ENCODE data around the gene SLU7.

SLU7 gene

DNA sequence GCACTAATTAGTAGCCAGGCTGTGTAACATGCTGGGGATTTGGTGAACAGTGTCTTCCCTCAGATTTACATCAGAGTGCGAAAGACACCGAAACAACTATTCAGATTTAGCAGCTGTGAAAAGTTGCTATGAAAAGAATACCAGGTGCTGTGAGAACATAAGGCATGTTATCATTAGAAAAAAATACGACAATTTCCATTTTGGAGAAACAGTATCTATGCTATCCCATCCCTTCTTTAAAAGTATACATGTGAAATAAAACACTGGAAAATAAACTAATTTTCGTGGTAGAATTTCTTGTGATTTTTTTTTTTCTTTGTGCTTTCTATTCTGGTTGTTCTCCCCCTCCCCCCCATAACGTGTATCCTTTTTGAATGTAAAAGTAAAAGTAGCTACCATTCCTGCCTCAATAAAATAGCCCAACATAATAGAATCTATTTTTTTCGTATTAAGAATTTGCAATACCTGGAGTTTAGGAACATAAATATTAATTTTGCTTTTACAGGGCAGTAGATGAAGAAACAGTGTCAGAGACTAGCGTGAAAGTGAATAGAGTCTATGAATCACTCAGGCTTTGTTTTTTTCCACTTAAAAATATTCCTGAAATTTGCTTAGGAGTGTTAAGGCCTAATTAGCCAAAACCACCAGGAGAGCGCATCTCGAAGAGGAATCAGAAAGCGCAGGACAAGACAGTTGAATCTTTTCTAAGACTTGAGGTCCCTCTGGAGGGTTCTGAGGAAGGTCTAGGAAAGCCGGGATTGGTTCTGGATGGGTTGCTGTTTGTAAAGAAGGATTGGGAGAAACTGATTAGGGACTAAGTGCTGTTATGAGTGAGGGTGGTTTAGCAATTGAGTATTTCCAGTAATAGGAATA, 813 bp upstream of the SLU7 start:
- DNase-seq (ENCODE audit: low read depth in 2 of 2) = no peak

DNA sequence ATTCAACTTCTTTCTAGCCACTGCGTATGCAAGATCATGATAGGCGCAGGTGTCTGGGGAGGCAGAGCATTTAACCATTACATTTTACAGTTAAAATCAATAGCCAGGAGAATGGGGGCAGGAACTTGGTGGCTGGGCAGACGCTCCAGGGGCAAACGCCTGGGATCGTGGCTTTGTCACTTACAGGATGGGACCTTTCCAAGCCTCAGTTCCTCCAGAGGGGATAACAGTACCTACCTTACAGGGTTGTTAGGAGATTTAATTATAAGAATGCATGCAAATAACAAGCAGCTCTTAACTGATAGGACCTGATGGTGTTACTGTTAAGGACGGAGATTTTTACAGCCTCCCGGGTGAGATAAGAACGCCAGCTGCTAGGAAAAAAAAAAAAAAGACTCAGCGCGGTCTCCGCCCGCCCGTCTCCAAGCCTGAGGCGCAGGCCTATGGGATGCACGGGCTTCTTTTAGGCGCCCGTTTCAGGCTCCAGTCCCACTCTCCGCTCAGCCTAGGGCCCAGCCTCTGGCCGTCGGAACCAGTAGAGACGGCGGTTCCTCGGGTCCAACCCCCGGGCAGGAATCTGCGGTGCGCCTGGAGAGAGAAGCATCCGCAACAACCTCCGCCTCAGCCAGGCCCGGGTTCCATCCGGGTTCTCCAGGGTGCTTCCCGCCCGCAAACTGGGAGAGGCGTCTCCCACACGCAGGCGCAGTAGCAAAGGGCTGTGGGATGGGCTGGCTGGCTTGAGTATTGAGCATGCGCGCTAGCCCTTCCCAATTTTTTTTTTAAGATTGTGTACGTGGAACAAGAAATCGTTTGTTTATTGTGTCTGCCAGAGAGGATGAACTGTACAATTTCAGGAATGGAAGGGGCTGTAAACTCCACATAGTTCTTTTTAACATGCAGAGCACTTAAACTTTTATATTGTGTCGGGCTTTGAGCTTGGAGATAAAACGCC, 19.2 kb downstream of the SLU7 start, which contains the start of gene FAM200C:
Gene FAM200C (minus strand): TSS at position 653 of the 952 bp plus-strand sequence. CDS start 4,564 bp downstream, outside the sequence.
- peak; percentile 88 to 89 for DNase-seq (ENCODE audit: low read depth in 2 of 2)

DNA sequence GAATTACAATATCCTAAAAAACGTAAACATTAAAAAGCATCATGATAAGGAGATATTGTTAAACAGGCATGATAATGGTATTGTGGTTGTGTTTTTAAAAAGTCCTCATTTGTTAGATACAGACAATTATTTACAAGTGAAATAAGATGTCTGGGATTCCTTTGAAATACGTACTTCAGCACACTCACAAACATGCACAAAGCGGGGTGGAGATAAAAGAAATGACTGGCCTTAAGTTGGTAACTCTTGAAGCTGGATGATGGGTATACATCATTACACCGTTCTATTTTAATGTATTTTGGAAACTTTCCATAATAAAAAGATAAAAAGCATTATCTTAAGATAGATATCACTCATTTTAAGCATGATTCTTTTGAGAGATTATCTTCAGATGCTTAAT, 20.1 kb downstream of the SLU7 start:
- no peak for DNase-seq (ENCODE audit: low read depth in 2 of 2)

- no peak for DNase-seq (ENCODE audit: low read depth in 2 of 2)
Measured at GRCh38 chr5:160397492-160397891, 21.4 kb downstream of the SLU7 start.

DNA sequence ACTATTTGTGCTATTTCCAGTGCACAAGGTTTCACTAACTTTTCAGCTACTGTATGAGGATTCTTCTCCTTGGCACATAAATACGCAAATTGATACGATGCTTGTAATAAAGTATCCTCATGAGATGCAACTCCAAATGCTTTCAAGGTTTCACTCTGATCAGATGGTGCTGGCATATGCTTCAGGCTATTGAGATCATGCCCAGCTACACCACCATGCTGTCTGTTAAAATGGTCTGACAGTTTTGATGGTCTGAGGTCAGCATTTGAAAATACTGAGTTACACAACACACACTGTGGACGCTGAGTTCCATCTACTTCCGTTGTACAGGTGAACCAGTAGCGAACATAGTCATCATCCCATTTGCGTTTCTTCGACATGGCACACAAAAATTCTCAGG, 23.8 kb downstream of the SLU7 start:
- no peak for DNase-seq (ENCODE audit: low read depth in 2 of 2)

GRCh38 chr5:160390787-160391696, 27.8 kb downstream of the SLU7 start:
- no peak for DNase-seq (ENCODE audit: low read depth in 2 of 2)

DNA sequence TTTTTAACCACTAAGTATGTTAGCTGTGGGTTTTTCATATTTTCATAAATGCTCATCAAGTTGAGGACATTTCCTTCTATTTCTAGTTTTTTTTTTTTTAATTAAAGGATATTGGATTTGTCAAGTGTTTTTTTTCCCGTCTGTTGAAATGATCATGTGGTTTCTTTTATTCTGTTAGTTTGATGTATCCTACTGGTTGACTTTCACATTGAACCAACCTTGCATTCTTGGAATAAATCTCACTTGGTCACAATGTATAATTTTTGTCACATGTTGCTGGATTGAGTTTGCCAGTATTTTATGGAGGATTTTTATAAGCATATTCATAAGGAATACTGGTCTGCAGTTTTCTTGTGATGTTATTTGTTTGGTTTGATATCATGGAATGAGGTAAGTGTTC, 31.4 kb downstream of the SLU7 start:
- no peak for DNase-seq (ENCODE audit: low read depth in 2 of 2)

DNA sequence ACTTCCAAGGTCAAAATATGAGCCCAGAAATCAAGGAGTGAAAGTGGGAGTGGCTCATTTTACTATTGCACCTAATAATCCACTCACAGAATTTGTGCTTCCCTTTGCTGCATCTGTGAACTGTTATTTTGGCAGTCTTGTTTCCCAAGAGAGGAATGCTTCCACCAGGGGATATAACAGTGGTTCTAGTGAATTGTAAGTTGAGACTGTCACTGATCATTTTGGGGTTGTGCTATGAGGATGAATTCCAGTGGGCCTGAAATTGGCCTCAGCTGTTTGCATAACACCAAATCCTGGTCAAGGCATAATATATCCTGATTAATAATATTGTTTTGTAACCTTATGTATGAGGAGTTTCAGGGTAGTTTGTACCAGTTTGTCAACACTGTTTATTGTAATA, 33.4 kb downstream of the SLU7 start:
- no peak for DNase-seq (ENCODE audit: low read depth in 2 of 2)

DNA sequence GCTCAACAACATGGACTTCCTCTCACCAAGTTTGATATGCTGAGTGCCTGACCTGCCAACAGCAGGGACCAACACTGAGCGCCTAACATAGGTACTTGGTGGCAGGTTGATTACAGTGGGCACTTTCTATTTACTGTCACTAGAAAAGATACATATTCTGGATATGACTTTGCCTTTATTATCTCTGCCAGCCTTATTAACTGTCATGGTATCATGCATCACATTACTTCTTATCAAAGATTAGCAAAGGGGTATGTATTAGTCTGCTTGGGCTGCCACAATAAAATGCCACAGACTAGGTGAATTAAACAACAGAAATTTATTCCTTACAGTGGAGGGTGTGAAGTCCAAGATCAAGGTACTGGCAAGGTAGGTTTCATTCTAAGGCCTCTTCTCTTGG, 34.2 kb downstream of the SLU7 start:
- no peak for DNase-seq (ENCODE audit: low read depth in 2 of 2)

DNA sequence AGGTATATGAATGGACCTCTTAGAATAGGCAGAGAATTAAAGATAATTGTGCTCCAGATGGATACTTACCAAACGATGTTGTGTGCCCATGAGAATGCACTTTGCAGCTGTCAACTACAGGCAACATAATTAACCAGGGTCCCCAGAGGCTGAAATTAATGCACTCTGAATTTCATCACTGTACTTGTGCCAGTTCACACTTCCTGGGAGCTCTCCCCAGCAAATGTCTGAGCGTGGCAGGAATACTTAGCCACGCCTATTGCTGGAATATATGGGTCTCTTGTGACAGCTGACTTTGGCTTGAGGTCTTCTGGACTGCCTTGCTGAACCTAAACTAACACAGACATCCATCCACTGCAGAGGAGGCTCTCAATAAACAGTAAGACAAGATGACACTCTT, 36.5 kb downstream of the SLU7 start:
- DNase-seq (ENCODE audit: low read depth in 2 of 2) = no peak

GRCh38 chr5:160380041-160380440, 38.8 kb downstream of the SLU7 start:
- DNase-seq (ENCODE audit: low read depth in 2 of 2) = no peak

DNA sequence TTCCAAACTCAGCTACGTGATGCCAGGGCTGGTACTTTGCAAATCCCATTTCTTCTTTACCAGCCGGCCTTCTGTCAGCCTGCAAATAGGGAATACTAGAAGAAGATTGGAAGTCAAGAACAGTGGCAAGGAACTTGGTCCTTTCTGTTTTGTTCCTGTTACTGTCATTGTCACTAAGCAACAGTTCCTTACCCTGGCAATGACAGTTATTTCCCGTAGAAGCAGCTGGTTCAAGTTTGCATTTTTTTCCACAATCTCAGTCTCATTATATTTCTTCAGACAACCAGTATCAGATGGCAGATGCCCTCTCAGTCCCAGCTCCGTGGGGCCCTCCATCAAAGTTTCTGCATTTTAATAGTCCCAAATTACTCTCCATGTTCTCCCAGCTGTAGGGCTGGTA, 39.4 kb downstream of the SLU7 start:
- DNase-seq (ENCODE audit: low read depth in 2 of 2) = no peak

DNA sequence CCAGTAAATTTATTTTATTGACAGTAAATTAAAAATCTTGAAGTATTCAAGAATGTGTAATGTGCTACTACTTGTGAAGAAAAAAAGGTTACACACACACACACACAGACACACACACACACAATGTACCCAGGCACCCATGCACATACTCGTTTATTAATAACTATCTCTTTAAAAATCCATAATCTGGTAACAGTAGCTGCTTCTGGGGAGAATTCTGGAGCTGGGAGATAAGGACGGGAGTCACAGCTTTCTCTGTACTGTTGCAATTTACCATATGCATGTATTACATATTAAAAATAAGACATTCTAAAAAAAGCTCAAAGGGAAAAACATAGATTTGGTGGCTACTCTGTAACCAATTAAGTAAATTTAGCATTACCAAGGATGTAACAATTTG, 40.6 kb downstream of the SLU7 start:
- no peak for DNase-seq (ENCODE audit: low read depth in 2 of 2)

DNA sequence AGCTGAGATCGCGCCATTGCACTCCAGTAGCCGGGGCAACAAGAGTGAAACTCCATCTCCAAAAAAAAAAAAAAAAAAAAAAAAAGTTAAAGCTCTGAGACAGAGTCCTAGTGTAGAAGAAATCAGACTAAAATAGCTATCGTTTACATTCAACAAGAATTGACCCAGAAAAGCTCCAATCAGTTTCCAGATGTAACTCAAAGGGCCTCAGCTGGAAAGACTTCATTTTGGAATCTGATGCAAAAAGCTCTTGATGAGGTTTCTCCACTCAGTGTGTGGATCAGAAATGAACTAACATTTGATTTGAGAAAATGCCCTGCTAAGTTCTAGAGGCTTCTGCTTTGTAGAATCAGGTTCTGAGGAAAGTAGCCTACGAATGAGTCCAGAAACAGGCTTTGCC, 41.2 kb downstream of the SLU7 start:
- DNase-seq (ENCODE audit: low read depth in 2 of 2) = no peak

GRCh38 chr5:160376416-160376815, 42.5 kb downstream of the SLU7 start:
- no peak for DNase-seq (ENCODE audit: low read depth in 2 of 2)

- DNase-seq (ENCODE audit: low read depth in 2 of 2) = no peak
Measured at GRCh38 chr5:160375701-160376100, 43.2 kb downstream of the SLU7 start.

DNA sequence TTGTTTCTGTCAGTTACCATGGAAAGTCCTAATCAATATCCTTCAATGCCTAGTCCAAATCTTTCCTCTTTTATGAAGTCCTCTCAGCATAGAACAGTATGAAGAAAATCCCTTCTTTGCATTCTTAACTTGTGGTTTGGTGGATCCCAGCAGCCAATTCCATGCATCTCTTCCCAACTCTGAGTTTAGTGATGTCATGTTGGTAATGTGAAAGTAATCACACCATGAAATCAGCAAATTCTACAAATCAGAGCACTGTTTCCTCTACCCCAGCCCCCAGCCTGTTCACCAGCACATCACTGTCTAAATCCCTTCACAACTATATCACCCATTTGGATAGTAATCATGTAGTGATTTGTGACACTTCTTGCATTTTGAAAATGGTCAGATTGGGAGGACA, 43.7 kb downstream of the SLU7 start:
- DNase-seq (ENCODE audit: low read depth in 2 of 2) = no peak

GRCh38 chr5:160371294-160371693, 47.6 kb downstream of the SLU7 start:
- DNase-seq (ENCODE audit: low read depth in 2 of 2) = no peak

DNA sequence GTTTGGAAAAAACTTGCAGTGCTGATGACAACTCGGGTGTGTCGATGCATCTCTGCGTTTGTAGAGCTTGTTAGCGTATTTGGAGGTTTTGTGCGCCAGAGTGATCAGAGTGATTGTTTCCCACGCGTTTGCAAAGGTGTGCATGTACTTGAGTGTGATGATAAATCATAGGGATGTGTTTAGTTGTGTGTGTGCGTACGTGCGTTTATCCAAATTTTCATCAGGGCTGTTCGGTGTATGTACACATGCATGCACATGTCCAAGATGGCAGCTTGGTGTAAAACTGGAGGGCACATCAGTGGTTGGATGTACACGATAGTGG, 48.2 kb downstream of the SLU7 start:
- DNase-seq (ENCODE audit: low read depth in 2 of 2) = no peak

DNA sequence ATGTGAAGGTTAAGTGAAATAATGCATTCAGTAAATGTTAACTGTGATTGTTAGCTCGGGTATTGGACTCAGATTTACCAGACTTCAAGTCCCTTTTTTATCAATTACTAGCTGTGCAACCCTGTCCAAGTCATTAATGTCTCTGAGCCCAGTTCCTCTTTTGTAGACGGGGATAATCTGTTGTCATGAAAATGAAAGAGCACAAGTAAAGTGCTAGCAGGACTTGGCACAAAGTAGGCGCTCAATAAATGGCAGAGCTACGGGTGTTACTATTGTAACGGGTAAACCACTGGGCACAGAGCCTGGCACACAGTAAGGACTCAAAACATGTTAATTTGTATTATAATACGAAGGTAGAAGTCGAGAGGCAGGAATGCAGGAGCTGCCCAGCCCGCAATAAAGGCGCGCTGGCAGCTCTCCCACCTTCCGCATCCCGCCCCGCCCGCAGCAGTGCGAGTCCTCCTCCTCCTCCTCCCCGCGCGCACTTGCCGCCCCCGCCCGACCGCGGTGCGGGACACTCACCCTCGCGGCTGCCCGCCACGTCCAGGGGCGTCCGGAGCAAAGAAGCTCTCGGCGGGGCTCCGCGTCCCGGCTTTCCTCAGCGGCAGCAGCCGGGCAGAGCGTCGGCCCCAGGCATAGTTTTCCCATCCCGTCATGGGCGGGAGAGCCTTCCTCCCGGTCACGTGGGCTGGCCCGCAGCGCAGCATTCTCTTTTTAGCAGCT, 48.7 kb downstream of the SLU7 start, which contains the start of gene C1QTNF2:
Gene C1QTNF2 (minus strand): TSS at position 637 of the 723 bp plus-strand sequence. CDS start 15,615 bp downstream, outside the sequence.
- DNase-seq (ENCODE audit: low read depth in 2 of 2) = peak; percentile 31 to 35

DNA sequence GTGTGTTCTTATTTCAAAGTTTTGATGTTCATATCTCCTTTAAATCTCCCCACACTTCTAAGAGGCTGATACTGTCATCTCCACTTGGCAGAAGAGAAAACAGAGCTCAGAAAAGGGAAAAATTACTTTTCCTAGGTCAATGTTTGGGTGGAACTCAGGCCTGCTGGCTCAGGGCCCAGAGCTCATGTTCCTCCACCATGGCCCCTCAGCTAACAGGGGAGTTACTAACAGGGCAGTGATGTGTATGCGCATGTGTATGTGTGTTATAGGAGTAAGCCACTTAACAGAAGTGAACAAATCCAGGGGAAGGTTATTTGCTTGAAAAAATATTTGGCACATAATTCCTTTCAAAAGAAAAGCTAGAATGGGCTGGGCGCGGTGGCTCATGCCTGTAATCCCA, 51.0 kb downstream of the SLU7 start:
- no peak for DNase-seq (ENCODE audit: low read depth in 2 of 2)
